HEK293 (cell line): ENCODE measurements around the gene ARL3.

ENCODE experiments used
- HOXD13 ChIP-seq: sonication (generic); formaldehyde crosslinking; IDR thresholded peaks from 2 replicates; pipeline ENCODE4 v1.8.0; 2022; ENCODE audit warnings: missing genetic modification reagents, borderline replicate concordance
- KLF1 ChIP-seq: fragments of 450-650 bp; formaldehyde crosslinking; IDR thresholded peaks from 2 replicates; pipeline ENCODE4 v1.5.1; 2016; ENCODE audit warnings: missing biosample characterization, missing genetic modification characterization
- MYNN ChIP-seq: fragments of 450-650 bp; formaldehyde crosslinking; IDR thresholded peaks from 2 replicates; pipeline ENCODE4 v1.5.1; 2016; ENCODE audit warnings: missing biosample characterization, missing genetic modification characterization, borderline replicate concordance
- ZBTB17 ChIP-seq: fragments of 450-650 bp; formaldehyde crosslinking; IDR thresholded peaks from 2 replicates; pipeline ENCODE4 v1.5.1; 2016; ENCODE audit warnings: missing biosample characterization, missing genetic modification characterization
- ZBTB7A ChIP-seq: fragments of 450-650 bp; formaldehyde crosslinking; IDR thresholded peaks from 2 replicates; pipeline ENCODE4 v1.5.1; 2016; ENCODE audit warnings: low read depth, missing biosample characterization, missing genetic modification characterization
- ZFP37 ChIP-seq: fragments of 450-650 bp; formaldehyde crosslinking; IDR thresholded peaks from 2 replicates; pipeline ENCODE4 v1.5.1; 2016; ENCODE audit warnings: missing biosample characterization, missing genetic modification characterization
- ZNF133 ChIP-seq: fragments of 450-650 bp; formaldehyde crosslinking; IDR thresholded peaks from 2 replicates; pipeline ENCODE4 v1.5.1; 2016; ENCODE audit warnings: missing biosample characterization, missing genetic modification characterization
- ZNF221 ChIP-seq: fragments of 450-650 bp; formaldehyde crosslinking; IDR thresholded peaks from 2 replicates; pipeline ENCODE4 v1.5.1; 2017; ENCODE audit warnings: missing biosample characterization, missing genetic modification characterization, borderline replicate concordance
- ZNF354C ChIP-seq: fragments of 450-650 bp; formaldehyde crosslinking; IDR thresholded peaks from 2 replicates; pipeline ENCODE4 v1.5.1; 2016; ENCODE audit warnings: missing biosample characterization, missing genetic modification characterization, low read depth, borderline replicate concordance
- ZNF664 ChIP-seq: fragments of 450-650 bp; formaldehyde crosslinking; IDR thresholded peaks from 2 replicates; pipeline ENCODE4 v1.5.1; 2016; ENCODE audit warnings: missing biosample characterization, missing genetic modification characterization
- ZNF791 ChIP-seq: fragments of 450-650 bp; formaldehyde crosslinking; IDR thresholded peaks from 2 replicates; pipeline ENCODE4 v1.5.1; 2016; ENCODE audit warnings: missing biosample characterization, missing genetic modification characterization
- TF ChIP-seq, protein P1 (sequence below): fragments of 450-650 bp; formaldehyde crosslinking; IDR thresholded peaks from 2 replicates; pipeline ENCODE4 v1.5.1; 2016; ENCODE audit warnings: missing biosample characterization, missing genetic modification characterization

GRCh38 chr10:102723989-102724388 lies 9.8 kb upstream of the ARL3 start:
- TF ChIP-seq, protein P1, sequence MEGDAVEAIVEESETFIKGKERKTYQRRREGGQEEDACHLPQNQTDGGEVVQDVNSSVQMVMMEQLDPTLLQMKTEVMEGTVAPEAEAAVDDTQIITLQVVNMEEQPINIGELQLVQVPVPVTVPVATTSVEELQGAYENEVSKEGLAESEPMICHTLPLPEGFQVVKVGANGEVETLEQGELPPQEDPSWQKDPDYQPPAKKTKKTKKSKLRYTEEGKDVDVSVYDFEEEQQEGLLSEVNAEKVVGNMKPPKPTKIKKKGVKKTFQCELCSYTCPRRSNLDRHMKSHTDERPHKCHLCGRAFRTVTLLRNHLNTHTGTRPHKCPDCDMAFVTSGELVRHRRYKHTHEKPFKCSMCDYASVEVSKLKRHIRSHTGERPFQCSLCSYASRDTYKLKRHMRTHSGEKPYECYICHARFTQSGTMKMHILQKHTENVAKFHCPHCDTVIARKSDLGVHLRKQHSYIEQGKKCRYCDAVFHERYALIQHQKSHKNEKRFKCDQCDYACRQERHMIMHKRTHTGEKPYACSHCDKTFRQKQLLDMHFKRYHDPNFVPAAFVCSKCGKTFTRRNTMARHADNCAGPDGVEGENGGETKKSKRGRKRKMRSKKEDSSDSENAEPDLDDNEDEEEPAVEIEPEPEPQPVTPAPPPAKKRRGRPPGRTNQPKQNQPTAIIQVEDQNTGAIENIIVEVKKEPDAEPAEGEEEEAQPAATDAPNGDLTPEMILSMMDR (tag by site-specific recombination) = no peak
- 0 out of 2 replicates have a peak, but pooled peaks have one; percentile 30 for TF ChIP-seq ZNF664 (tag by site-specific recombination)
- TF ChIP-seq KLF1 = no peak
- TF ChIP-seq ZNF791 (tag by site-specific recombination) = no peak
- no peak for TF ChIP-seq ZNF133 (tag by site-specific recombination)
- no peak for TF ChIP-seq ZBTB17 (tag by site-specific recombination)
- no peak for TF ChIP-seq ZFP37 (tag by site-specific recombination)
- no peak for TF ChIP-seq ZNF354C
- no peak for TF ChIP-seq MYNN
- no peak for TF ChIP-seq ZNF221 (tag by site-specific recombination)
- no peak for TF ChIP-seq ZBTB7A (tag by site-specific recombination)
- TF ChIP-seq HOXD13 (CRISPR knock-in tag) = no peak
